HuH-7.5 (cell line): ENCODE data around the gene FMN1.

Source experiments
- DNase-seq: peaks from one replicate; pipeline ENCODE4 v3.0.0; 2011; ENCODE audit warnings: low spot score

FMN1 gene

GRCh38 chr15:33200903-33201302 is 6.4 kb upstream of the FMN1 start:
- no peak for DNase-seq

GRCh38 chr15:33200444-33200843 is 5.9 kb upstream of the FMN1 start:
- DNase-seq, result no peak

GRCh38 chr15:33198541-33198940 is 4.0 kb upstream of the FMN1 start:
- no peak for DNase-seq

GRCh38 chr15:33197636-33198035 is 3.1 kb upstream of the FMN1 start:
- no peak for DNase-seq

GRCh38 chr15:33194237-33194636 is 277 bp downstream of the FMN1 start:
- no peak for DNase-seq

- DNase-seq, result no peak
These were observed 2.9 kb downstream of the FMN1 start for GRCh38 chr15:33191591-33191990.

- DNase-seq, result no peak
These were observed 4.0 kb downstream of the FMN1 start for GRCh38 chr15:33190539-33190938.

- no peak for DNase-seq
These were observed 5.8 kb downstream of the FMN1 start for GRCh38 chr15:33188641-33189257.

GRCh38 chr15:33188159-33188558 is 6.4 kb downstream of the FMN1 start:
- no peak for DNase-seq

- no peak for DNase-seq
These were observed 11.2 kb downstream of the FMN1 start for GRCh38 chr15:33183334-33183733.

- no peak for DNase-seq
These were observed 11.6 kb downstream of the FMN1 start for GRCh38 chr15:33182926-33183325.

- no peak for DNase-seq
These were observed 12.1 kb downstream of the FMN1 start for GRCh38 chr15:33182278-33182905.

GRCh38 chr15:33179874-33180273 is 14.6 kb downstream of the FMN1 start:
- no peak for DNase-seq

- DNase-seq, result no peak
These were observed 23.3 kb downstream of the FMN1 start for GRCh38 chr15:33171202-33171601.

GRCh38 chr15:33169625-33170024 is 24.9 kb downstream of the FMN1 start:
- DNase-seq, result no peak

- no peak for DNase-seq
These were observed 26.1 kb downstream of the FMN1 start for GRCh38 chr15:33168444-33168843.

GRCh38 chr15:33163816-33164215 is 30.7 kb downstream of the FMN1 start:
- DNase-seq, result no peak

GRCh38 chr15:33161209-33161608 is 33.3 kb downstream of the FMN1 start:
- no peak for DNase-seq

GRCh38 chr15:33160581-33161165 is 33.8 kb downstream of the FMN1 start:
- no peak for DNase-seq

- no peak for DNase-seq
These were observed 34.6 kb downstream of the FMN1 start for GRCh38 chr15:33159726-33160453.

GRCh38 chr15:33158366-33158765 is 36.1 kb downstream of the FMN1 start:
- no peak for DNase-seq

GRCh38 chr15:33157371-33158037 is 37.0 kb downstream of the FMN1 start:
- no peak for DNase-seq
